ENCODE measurements around the gene HOXA13.

DNA sequence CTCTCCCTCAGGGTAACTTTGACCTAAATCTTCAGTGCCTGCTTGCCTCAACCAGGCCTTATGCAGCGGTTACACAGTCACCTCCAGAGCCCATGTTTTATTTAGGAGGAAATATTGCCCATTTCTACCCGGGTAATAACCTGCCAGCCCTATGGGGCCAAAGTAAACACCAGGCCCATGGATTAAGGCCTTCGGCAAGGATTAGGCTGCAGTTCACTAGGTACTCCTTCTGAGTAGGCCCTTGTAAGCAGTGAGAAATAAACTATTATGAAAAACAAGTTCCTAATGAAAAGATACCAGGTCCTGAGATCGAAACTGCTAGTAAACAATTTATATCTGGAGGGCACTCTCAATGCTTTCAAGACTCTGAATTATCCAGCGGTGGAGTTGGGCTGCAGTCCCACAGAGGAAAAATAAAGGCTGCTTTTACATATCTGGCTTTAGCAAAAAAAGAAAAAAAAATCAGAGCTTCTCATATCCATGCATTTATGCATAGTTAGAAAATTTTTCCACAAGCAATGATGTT, 22.0 kb downstream of the HOXA13 start:
- TF ChIP-seq CTCF (IDR thresholded peaks at IDR 0.05) (no peak), EP300 (IDR thresholded peaks at IDR 0.05; ENCODE audit: borderline replicate concordance in 1 of 2, low read depth in 1 of 2, low read length in 1 of 2) (no peak), REST (IDR thresholded peaks at IDR 0.05; ENCODE audit: low read depth, low read length) (no peak), SIN3A (IDR thresholded peaks at IDR 0.05; ENCODE audit: borderline replicate concordance, low read depth, low read length) (no peak)

All from SK-N-SH (cell line).